ENCODE data around the gene MGRN1. TPM values are rescaled to one million over a fixed set of nuclear protein-coding genes. Genes with fewer than 3 reads are reported as not detected.

Gene MGRN1
- total and polyA plus RNA-seq, 2 of the 13 experiments (the other 11 are each of a cell fraction or from before 2014, with no cell fraction given), result 11.9 to 12.6 TPM

- TF ChIP-seq GZF1 (CRISPR knock-in tag; IDR thresholded peaks at IDR 0.05) (no peak), ZNF878 (CRISPR knock-in tag; IDR thresholded peaks at IDR 0.05) (no peak)
Measured at GRCh38 chr16:4724661-4725270, 100.1 kb downstream of the MGRN1 start (continued).

GRCh38 chr16:4726616-4727015 is 102.0 kb downstream of the MGRN1 start:
- no peak overlapping the region for H3K9ac ChIP-seq (ENCODE audit: insufficient read depth, low read depth, low read length)
- DNase-seq (ENCODE audit: low spot score), result no peak
- no peak for ATAC-seq
- H3K36me3 ChIP-seq (replicated peaks in 1 of 2; ENCODE audit: control insufficient read depth in 1 of 2, insufficient read depth in 2 of 2, low read length in 2 of 2), result peaks cover 10 to 43% of the 10 kb centered on the region in 2 experiments
- no peak overlapping the region for H2AFZ ChIP-seq (ENCODE audit: low read length)
- CTCF ChIA-PET (ENCODE audit: low intra/inter-chr PET ratio, low total read pairs), result no interaction called here
- H3K4me1 ChIP-seq (ENCODE audit: insufficient read depth, low read length), result no peaks in the 10 kb centered on the region
- in situ Hi-C loops (cut with HindIII; ENCODE audit: extremely low pct_ligation_motif_present, low pct_unique_long_range_greater_than_20kb) (no loop called here), intact Hi-C loops (cut with micrococcal nuclease; ENCODE audit: unreplicated experiment) (no loop called here)
- BruUV-seq (replicated peaks), result no TSS peak
- no peaks in the 10 kb centered on the region; a peak in 1 of 5 replicates for H3K27me3 ChIP-seq (ENCODE audit: control insufficient read depth in 1 of 2, insufficient read depth in 2 of 2, low read length in 2 of 2)
- TF ChIP-seq ZNF224 (CRISPR knock-in tag; IDR thresholded peaks at IDR 0.05) (no peak), MAFK (conservative IDR thresholded peaks at IDR 0.05 in 1 of 2, IDR thresholded peaks at IDR 0.05 in 1 of 2; ENCODE audit: low read length in 2 of 2) (no peak), GATAD2A (CRISPR knock-in tag; IDR thresholded peaks at IDR 0.05) (no peak), MIER2 (CRISPR knock-in tag; IDR thresholded peaks at IDR 0.05) (no peak), ARNTL (CRISPR knock-in tag; IDR thresholded peaks at IDR 0.05) (no peak), NR2F6 (IDR thresholded peaks at IDR 0.05) (no peak), NR2F6 (CRISPR knock-in tag; IDR thresholded peaks at IDR 0.05) (no peak)
- no peaks in the 10 kb centered on the region for H3K9me3 ChIP-seq (ENCODE audit: low read length)
- 90% methylated on average over 3 of the region's 18 CpGs for WGBS (ENCODE audit: low lambda C conversion rate)
- no peak overlapping the region for H3K27ac ChIP-seq (ENCODE audit: extremely low read length, insufficient read depth, low read length)
- peaks cover 1% of the 10 kb centered on the region for H3K79me2 ChIP-seq (ENCODE audit: insufficient read depth, low read length)
- no peak overlapping the region for H3K4me3 ChIP-seq (replicated peaks in 1 of 3; ENCODE audit: insufficient read depth in 1 of 3, low read depth in 2 of 3, low read length in 3 of 3)
- no peak for FAIRE-seq
- POLR2A ChIA-PET, result no interaction called here
- H3K4me2 ChIP-seq (ENCODE audit: low read depth, low read length), result no peak overlapping the region
- no peaks in the 10 kb centered on the region for H4K20me1 ChIP-seq (ENCODE audit: insufficient read depth, low read length)

- no TSS peak for BruUV-seq (replicated peaks)
- DNase-seq (ENCODE audit: low spot score) (no peak), FAIRE-seq (no peak), ATAC-seq (no peak)
- intact Hi-C loops (cut with micrococcal nuclease; ENCODE audit: unreplicated experiment) (no loop called here), in situ Hi-C loops (cut with HindIII; ENCODE audit: extremely low pct_ligation_motif_present, low pct_unique_long_range_greater_than_20kb) (no loop called here)
- Histone ChIP-seq H3K27me3 (ENCODE audit: control insufficient read depth in 1 of 2, insufficient read depth in 2 of 2, low read length in 2 of 2) (no peaks in the 10 kb centered on the region; a peak in 2 of 5 replicates), H4K20me1 (ENCODE audit: insufficient read depth, low read length) (no peaks in the 10 kb centered on the region), H3K9me3 (ENCODE audit: low read length) (no peaks in the 10 kb centered on the region), H3K27ac (ENCODE audit: extremely low read length, insufficient read depth, low read length) (no peak overlapping the region), H3K4me2 (ENCODE audit: low read depth, low read length) (no peak overlapping the region), H3K79me2 (ENCODE audit: insufficient read depth, low read length) (peaks cover 19% of the 10 kb centered on the region), H2AFZ (ENCODE audit: low read length) (no peak overlapping the region), H3K4me3 (replicated peaks in 1 of 3; ENCODE audit: insufficient read depth in 1 of 3, low read depth in 2 of 3, low read length in 3 of 3) (no peak overlapping the region), H3K4me1 (ENCODE audit: insufficient read depth, low read length) (peaks cover 13% of the 10 kb centered on the region), H3K36me3 (replicated peaks in 1 of 2; ENCODE audit: control insufficient read depth in 1 of 2, insufficient read depth in 2 of 2, low read length in 2 of 2) (peaks cover 10 to 38% of the 10 kb centered on the region in 2 experiments), H3K9ac (ENCODE audit: insufficient read depth, low read depth, low read length) (no peak overlapping the region)
- over 99% methylated on average over 8 of the region's 8 CpGs for WGBS (ENCODE audit: low lambda C conversion rate)
- ChIA-PET POLR2A (no interaction called here), CTCF (ENCODE audit: low intra/inter-chr PET ratio, low total read pairs) (no interaction called here)
- TF ChIP-seq IRF2 (CRISPR knock-in tag; IDR thresholded peaks at IDR 0.05) (no peak), EEA1 (CRISPR knock-in tag; IDR thresholded peaks at IDR 0.05; ENCODE audit: borderline replicate concordance) (no peak), ZNF672 (CRISPR knock-in tag; IDR thresholded peaks at IDR 0.05) (no peak), ZNF20 (CRISPR knock-in tag; IDR thresholded peaks at IDR 0.05) (no peak), TMF1 (CRISPR knock-in tag; IDR thresholded peaks at IDR 0.05; ENCODE audit: low read depth) (no peak), ZNF577 (CRISPR knock-in tag; IDR thresholded peaks at IDR 0.05; ENCODE audit: borderline replicate concordance, low read depth) (no peak), ZNF724P (CRISPR knock-in tag; IDR thresholded peaks at IDR 0.05; ENCODE audit: borderline replicate concordance) (no peak), ZNF354B (CRISPR knock-in tag; IDR thresholded peaks at IDR 0.05) (no peak), SIX4 (CRISPR knock-in tag; IDR thresholded peaks at IDR 0.05) (no peak), ZNF431 (CRISPR knock-in tag; IDR thresholded peaks at IDR 0.05; ENCODE audit: borderline replicate concordance, low read depth) (no peak), NCOA5 (CRISPR knock-in tag; IDR thresholded peaks at IDR 0.05) (no peak), SP4 (CRISPR knock-in tag; IDR thresholded peaks at IDR 0.05) (no peak)
- TF ChIP-seq, protein P1, sequence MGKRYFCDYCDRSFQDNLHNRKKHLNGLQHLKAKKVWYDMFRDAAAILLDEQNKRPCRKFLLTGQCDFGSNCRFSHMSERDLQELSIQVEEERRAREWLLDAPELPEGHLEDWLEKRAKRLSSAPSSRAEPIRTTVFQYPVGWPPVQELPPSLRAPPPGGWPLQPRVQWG (CRISPR knock-in tag; IDR thresholded peaks at IDR 0.05; ENCODE audit: borderline replicate concordance, low read depth), result no peak
Measured at GRCh38 chr16:4728676-4729075, 104.0 kb downstream of the MGRN1 start.

All from HepG2 (cell line).